Amniotic stem cell (primary cell): Measurements from ENCODE around the gene INHA.
A peak's percentile ranks its signal among the peaks of the same experiment; 100 is the strongest.

Experiments
- DNase-seq: peaks from one replicate; lab custom pipeline; 2025; lab: John Stamatoyannopoulos, UW

INHA gene

GRCh38 chr2:219540784-219541504 lies 31.2 kb upstream of the INHA start:
- DNase-seq = no peak

GRCh38 chr2:219541611-219542180 lies 30.4 kb upstream of the INHA start:
- DNase-seq = no peak

GRCh38 chr2:219542931-219543595 lies 29.0 kb upstream of the INHA start:
- no peak for DNase-seq

- DNase-seq = peak; percentile 94
Observed at GRCh38 chr2:219543596-219544358, 28.3 kb upstream of the INHA start, which contains the start of the genes CHPF and TMEM198. Gene CHPF (minus strand): TSS chr2:219543809. CDS start chr2:219543538, 271 bp downstream. Gene TMEM198 (plus strand): TSS chr2:219544028. CDS start chr2:219544728, 700 bp downstream.

- no peak for DNase-seq
Observed at GRCh38 chr2:219544567-219544966, 27.5 kb upstream of the INHA start.

- no peak for DNase-seq
Observed at GRCh38 chr2:219545295-219545942, 26.7 kb upstream of the INHA start.

GRCh38 chr2:219545943-219546352 lies 26.2 kb upstream of the INHA start:
- DNase-seq = no peak

- DNase-seq = no peak
Observed at GRCh38 chr2:219547621-219548020, 24.5 kb upstream of the INHA start.

GRCh38 chr2:219548990-219549389 lies 23.1 kb upstream of the INHA start:
- DNase-seq = no peak

- DNase-seq = no peak
Observed at GRCh38 chr2:219549619-219550018, 22.5 kb upstream of the INHA start.

GRCh38 chr2:219551441-219552381 lies 20.4 kb upstream of the INHA start:
- no peak for DNase-seq

- DNase-seq = peak; percentile 56
Observed at GRCh38 chr2:219552382-219553167, 19.5 kb upstream of the INHA start.

- no peak for DNase-seq
Observed at GRCh38 chr2:219553168-219553417, 19.0 kb upstream of the INHA start.

GRCh38 chr2:219553463-219553963 lies 18.6 kb upstream of the INHA start:
- DNase-seq = no peak

GRCh38 chr2:219554350-219554749 lies 17.8 kb upstream of the INHA start:
- DNase-seq = no peak

- no peak for DNase-seq
Observed at GRCh38 chr2:219555956-219556355, 16.2 kb upstream of the INHA start.

GRCh38 chr2:219556413-219556812 lies 15.7 kb upstream of the INHA start:
- DNase-seq = no peak

- no peak for DNase-seq
Observed at GRCh38 chr2:219557320-219557719, 14.8 kb upstream of the INHA start.

GRCh38 chr2:219557791-219558785 lies 14.0 kb upstream of the INHA start:
- no peak for DNase-seq
